Astrocyte of the spinal cord (primary cell): ENCODE measurements around the gene PCYOX1L.

ENCODE experiments used
- DNase-seq: peaks from one replicate; pipeline ENCODE4 v3.0.0; 2011; ENCODE audit warnings: low read depth, low spot score
- H3K4me3 ChIP-seq: 2 replicates; pipeline ENCODE4 v1.5.1; 2011; ENCODE audit warnings: low read depth, mild to moderate bottlenecking, low read length, moderate library complexity
- CTCF ChIP-seq: IDR thresholded peaks from 2 replicates; pipeline ENCODE4 v1.5.1; 2012; ENCODE audit warnings: low read depth, mild to moderate bottlenecking, low read length, inconsistent platforms
- in situ Hi-C: cut with HindIII; loops from 2 replicates; pipeline ENCODE4 v1.10.0; 2017; ENCODE audit warnings: low sequenced_read_pairs

The PCYOX1L gene

DNA sequence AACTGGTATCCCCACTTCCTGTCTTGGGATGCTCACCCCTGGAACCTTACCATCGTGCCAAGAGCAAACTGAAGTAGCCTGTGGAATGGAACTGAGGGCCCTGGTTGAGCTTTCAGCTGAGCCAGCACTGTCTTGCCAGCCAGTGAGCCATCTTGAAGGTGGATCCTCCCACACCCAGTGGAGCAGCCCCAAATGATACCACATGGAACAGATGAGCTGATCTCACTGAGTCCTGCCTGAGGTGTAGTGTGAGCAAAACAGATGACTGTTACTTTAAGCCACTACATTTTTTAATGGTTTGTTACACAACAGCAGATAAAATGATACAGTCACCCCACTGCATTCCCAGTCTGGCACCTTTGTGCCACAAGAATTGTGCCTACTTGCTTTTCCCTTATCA lies 2.2 kb upstream of the PCYOX1L start:
- no peak overlapping the region for H3K4me3 ChIP-seq
- in situ Hi-C loops = no loop called here
- no peak for TF ChIP-seq CTCF
- no peak for DNase-seq

DNA sequence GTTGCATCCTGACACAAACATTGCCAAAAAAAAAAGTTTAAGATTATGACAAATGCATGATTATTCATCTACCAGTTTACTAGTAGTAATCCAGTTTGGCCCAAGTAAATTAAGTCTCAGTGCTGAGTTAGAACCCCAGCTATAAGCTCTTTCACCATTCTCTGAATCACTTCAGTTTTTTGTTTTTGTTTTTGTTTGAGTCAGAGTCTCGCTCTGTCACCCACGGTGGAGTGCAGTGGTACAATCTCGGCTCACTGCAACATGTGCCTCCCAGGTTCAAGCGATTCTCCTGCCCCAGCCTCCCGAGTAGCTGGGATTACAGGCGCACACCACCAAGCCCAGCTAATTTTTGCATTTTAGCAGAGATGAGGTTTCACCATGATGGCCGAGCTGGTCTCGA lies 1.5 kb upstream of the PCYOX1L start:
- in situ Hi-C loops = no loop called here
- H3K4me3 ChIP-seq = no peak overlapping the region
- TF ChIP-seq CTCF = no peak
- no peak for DNase-seq

DNA sequence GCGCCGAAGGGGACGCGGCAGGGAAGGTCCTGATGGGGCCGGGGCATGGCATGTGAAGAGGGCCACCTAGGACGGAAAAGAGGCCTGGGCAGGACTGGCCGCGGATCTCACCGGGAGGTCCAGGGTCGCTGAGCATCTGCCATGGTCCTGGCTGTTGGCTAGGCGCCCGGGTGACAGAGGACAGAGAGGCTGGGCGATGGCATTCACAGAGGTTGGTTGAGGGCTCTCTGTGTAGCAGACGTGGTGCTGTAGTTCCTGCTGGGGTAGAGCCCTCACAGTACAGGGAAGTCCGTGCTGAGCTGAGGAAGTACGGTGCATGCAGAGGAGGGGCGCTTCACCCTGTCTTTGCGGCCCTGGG lies 427 bp downstream of the PCYOX1L start:
- in situ Hi-C loops = no loop called here
- peak overlapping the region; percentile 75 for H3K4me3 ChIP-seq
- no peak for DNase-seq
- TF ChIP-seq CTCF = no peak

DNA sequence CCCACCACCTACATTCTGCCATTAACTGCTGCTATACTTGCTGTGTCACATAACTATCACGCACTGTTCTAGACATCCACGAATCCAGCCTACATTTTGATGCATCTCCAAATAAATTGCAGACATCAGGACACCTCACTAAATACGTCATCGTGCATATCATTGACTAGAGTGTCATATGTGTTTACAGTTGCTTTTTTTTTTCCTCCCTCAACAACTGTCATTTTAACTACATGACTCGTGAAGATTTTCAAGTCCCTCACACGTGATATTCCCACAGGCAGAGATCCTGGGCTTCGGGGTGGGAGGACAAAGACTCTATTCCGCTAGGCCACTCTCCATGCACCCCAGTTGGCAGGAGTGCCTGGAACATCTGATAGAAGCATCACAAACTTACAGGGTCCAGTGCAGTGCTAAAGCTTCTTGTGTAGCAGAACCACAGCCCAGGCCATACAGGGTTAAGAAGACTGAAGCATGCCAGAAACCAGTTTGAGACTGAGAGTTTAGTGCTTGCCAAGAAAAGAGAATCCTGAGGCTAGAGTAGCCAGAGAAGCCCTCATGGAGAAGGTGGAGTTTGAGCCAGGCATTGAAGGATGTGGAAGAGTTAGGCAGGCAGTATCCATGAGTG lies 1.1 kb downstream of the PCYOX1L start:
- in situ Hi-C loops = no loop called here
- no peak for TF ChIP-seq CTCF
- H3K4me3 ChIP-seq = no peak overlapping the region
- no peak for DNase-seq

DNA sequence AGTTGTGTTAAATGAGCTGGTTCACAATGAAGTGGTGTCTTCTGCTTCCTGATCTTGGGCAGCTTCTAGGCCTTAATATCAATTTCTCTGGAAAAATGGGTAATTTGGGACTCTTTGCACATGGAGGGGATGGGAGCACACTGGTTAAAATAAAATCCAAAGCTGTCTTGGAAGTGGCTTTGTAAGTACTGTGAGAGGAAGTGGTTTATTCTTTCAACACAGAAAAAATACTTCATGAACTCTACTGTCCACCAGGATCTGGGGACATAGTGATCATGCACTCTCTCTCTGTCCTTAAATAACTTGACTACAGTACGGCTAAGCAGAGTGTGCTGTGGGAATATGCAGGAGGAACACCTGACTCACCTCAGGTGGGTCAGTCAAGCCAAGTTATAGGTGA lies 2.4 kb downstream of the PCYOX1L start:
- TF ChIP-seq CTCF = no peak
- DNase-seq = no peak
- no peak overlapping the region for H3K4me3 ChIP-seq
- in situ Hi-C loops = no loop called here

- H3K4me3 ChIP-seq = no peak overlapping the region
- DNase-seq = no peak
- no peak for TF ChIP-seq CTCF
- in situ Hi-C loops = no loop called here
Observed at GRCh38 chr5:149362541-149362940, 4.7 kb downstream of the PCYOX1L start.

DNA sequence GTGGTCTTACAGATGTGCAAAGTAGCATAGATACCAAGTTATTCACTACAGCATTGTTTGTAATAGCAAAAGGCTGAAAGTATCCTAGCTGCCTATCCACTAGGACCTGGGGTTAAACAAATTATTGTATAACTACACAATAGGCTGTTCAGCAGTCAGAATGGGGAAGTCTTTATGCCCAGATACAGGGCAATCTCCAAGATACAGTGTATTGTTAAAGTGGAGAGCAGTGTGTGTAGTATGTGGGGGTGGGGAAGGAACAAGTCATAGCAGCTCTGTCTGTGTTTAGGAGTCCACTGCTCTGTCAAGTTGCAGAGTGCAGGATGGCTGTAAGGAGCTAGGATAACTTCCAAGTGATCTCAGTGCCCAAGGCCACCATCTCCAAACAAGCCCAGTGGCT lies 5.5 kb downstream of the PCYOX1L start:
- H3K4me3 ChIP-seq = no peak overlapping the region
- TF ChIP-seq CTCF = no peak
- in situ Hi-C loops = no loop called here
- no peak for DNase-seq
